ENCODE results near the gene NDUFS2. TPM values are rescaled to one million over a fixed set of nuclear protein-coding genes. Genes with fewer than 3 reads are reported as not detected.
A peak's percentile ranks its signal among the peaks of the same experiment; 100 is the strongest.

NDUFS2 gene
- total RNA-seq, 4 donors from 2014 or later, result 206 to 260 (median 226) TPM

GRCh38 chr1:161258439-161259344, 56.5 kb downstream of the NDUFS2 start, which contains the start of gene PCP4L1:
Gene PCP4L1 (plus strand): TSS chr1:161258745. CDS start chr1:161258975, 230 bp downstream.
- peaks cover 38 to 46% (median 45%) of the 10 kb centered on the region in 3 donors for H3K27me3 ChIP-seq

GRCh38 chr1:161259345-161259702, 57.2 kb downstream of the NDUFS2 start:
- intact Hi-C loops (cut with DNase I; ENCODE audit: low total_unique reads) (no loop called here), in situ Hi-C loops (cut with MboI; ENCODE audit: low sequenced_read_pairs in 4 of 4) (no loop called here)
- no peak for TF ChIP-seq POLR2A (IDR thresholded peaks at IDR 0.05)
- no peak for DNase-seq
- H3K36me3 ChIP-seq, result no peaks in the 10 kb centered on the region
- H3K4me1 ChIP-seq, result peaks cover 0 to 4% of the 10 kb centered on the region in 2 donors
- H3K27me3 ChIP-seq, result peaks cover 38 to 46% (median 45%) of the 10 kb centered on the region in 3 donors
- ATAC-seq, result no peak
- peaks cover 0 to 7% (median 4%) of the 10 kb centered on the region in 3 donors for H3K9me3 ChIP-seq
- no peak overlapping the region for H3K27ac ChIP-seq
- H3K4me3 ChIP-seq, result peak overlapping the region in 1 of 4 donors; percentile 44

More at GRCh38 chr1:161258439-161259344, 56.5 kb downstream of the NDUFS2 start, which contains the start of gene PCP4L1:
- Histone ChIP-seq H3K4me1 (peaks cover 0 to 4% of the 10 kb centered on the region in 2 donors), H3K9me3 (peaks cover 0 to 7% (median 4%) of the 10 kb centered on the region in 3 donors), H3K27ac (no peak within 1 kb of the TSS), H3K36me3 (no peaks in the 10 kb centered on the region), H3K4me3 (peak within 1 kb of the TSS; percentile 7 to 44 (median 34))
- intact Hi-C loops (cut with DNase I; ENCODE audit: low total_unique reads), result no loop called here
- in situ Hi-C loops (cut with MboI; ENCODE audit: low sequenced_read_pairs in 4 of 4), result no loop called here
- TF ChIP-seq POLR2A (IDR thresholded peaks at IDR 0.05) (no peak), CTCF (IDR thresholded peaks at IDR 0.05 in 4 of 5, conservative IDR thresholded peaks at IDR 0.05 in 1 of 5) (no peak)
- ATAC-seq (no peak), DNase-seq (no peak)

GRCh38 chr1:161259765-161260164, 57.6 kb downstream of the NDUFS2 start:
- DNase-seq (no peak), ATAC-seq (no peak)
- H3K36me3 ChIP-seq, result no peaks in the 10 kb centered on the region
- peaks cover 0 to 4% of the 10 kb centered on the region in 2 donors for H3K4me1 ChIP-seq
- intact Hi-C loops (cut with DNase I; ENCODE audit: low total_unique reads) (no loop called here), in situ Hi-C loops (cut with MboI; ENCODE audit: low sequenced_read_pairs in 4 of 4) (no loop called here)
- no peak overlapping the region for H3K4me3 ChIP-seq
- peaks cover 0 to 7% (median 4%) of the 10 kb centered on the region in 3 donors for H3K9me3 ChIP-seq
- peaks cover 38 to 46% (median 45%) of the 10 kb centered on the region in 3 donors for H3K27me3 ChIP-seq
- TF ChIP-seq CTCF (IDR thresholded peaks at IDR 0.05 in 4 of 5, conservative IDR thresholded peaks at IDR 0.05 in 1 of 5) (no peak), POLR2A (IDR thresholded peaks at IDR 0.05) (no peak)
- H3K27ac ChIP-seq, result no peak overlapping the region

- no peak for TF ChIP-seq CTCF (IDR thresholded peaks at IDR 0.05 in 4 of 5, conservative IDR thresholded peaks at IDR 0.05 in 1 of 5)
- TF ChIP-seq POLR2A (IDR thresholded peaks at IDR 0.05), result no peak
- H3K36me3 ChIP-seq, result no peaks in the 10 kb centered on the region
- intact Hi-C loops (cut with DNase I; ENCODE audit: low total_unique reads) (no loop called here), in situ Hi-C loops (cut with MboI; ENCODE audit: low sequenced_read_pairs in 4 of 4) (no loop called here)
- H3K27me3 ChIP-seq, result peaks cover 38 to 46% (median 45%) of the 10 kb centered on the region in 3 donors
- DNase-seq, result no peak
- H3K9me3 ChIP-seq, result peaks cover 0 to 7% (median 4%) of the 10 kb centered on the region in 3 donors
- ATAC-seq, result no peak
- peaks cover 0 to 4% of the 10 kb centered on the region in 2 donors for H3K4me1 ChIP-seq
- H3K27ac ChIP-seq, result no peak overlapping the region
- no peak overlapping the region for H3K4me3 ChIP-seq
Measured at GRCh38 chr1:161260376-161261260, 58.5 kb downstream of the NDUFS2 start.

All from gastrocnemius medialis (tissue), 4 donors.